Thoracic aorta (tissue), 2 donors: Measurements from ENCODE around the gene TNNI3K. TPM values are rescaled to one million over a fixed set of nuclear protein-coding genes. Genes with fewer than 3 reads are reported as not detected.

Source experiments
- ATAC-seq: fragments of 150-250 bp; one replicate; pipeline ENCODE4 v1.8.0; 2017; ENCODE audit warnings: low read depth; ENCODE audit not compliant: insufficient number of reproducible peaks, low FRiP score
- DNase-seq: peaks from one replicate; pipeline ENCODE4 v3.0.0-alpha.2; 2020; ENCODE audit warnings: low spot score
- H3K27ac ChIP-seq, 2 donors: fragments of 200-600 bp; sonication (generic); 1 replicate in 1 of 2; 2 replicates in 1 of 2; pipeline ENCODE4 v1.5.1; 2016; ENCODE audit warnings: mild to moderate bottlenecking in 2 of 2, moderate library complexity in 2 of 2
- H3K27me3 ChIP-seq: fragments of 200-600 bp; sonication (generic); replicated peaks from 2 replicates; pipeline ENCODE4 v1.6.0; 2016; ENCODE audit warnings: mild to moderate bottlenecking; ENCODE audit not compliant: insufficient read depth
- H3K36me3 ChIP-seq: fragments of 200-600 bp; sonication (generic); one replicate; pipeline ENCODE4 v1.5.1; 2016
- H3K4me1 ChIP-seq, 2 donors: fragments of 200-600 bp; sonication (generic); 1 replicate in 1 of 2; 2 replicates in 1 of 2; pipeline versions ENCODE4 v1.5.1 to v1.6.0; 2016; ENCODE audit warnings: low read depth in 2 of 2, mild to moderate bottlenecking in 1 of 2; ENCODE audit not compliant: control insufficient read depth in 1 of 2
- H3K4me3 ChIP-seq: fragments of 200-600 bp; sonication (generic); 2 replicates; pipeline ENCODE4 v1.5.1; 2016; ENCODE audit warnings: mild to moderate bottlenecking
- H3K9me3 ChIP-seq: fragments of 200-600 bp; sonication (generic); 2 replicates; pipeline ENCODE4 v1.5.1; 2016
- CTCF ChIP-seq: fragments of 200-600 bp; sonication (generic); IDR thresholded peaks from one replicate; pipeline ENCODE4 v1.5.1; 2019; ENCODE audit warnings: antibody characterized with exemption
- total RNA-seq, 2 donors: library from RNA; depleted of rRNA; stranded (reverse); fragments of >200 nt; gene quantifications; one replicate each; pipeline versions ENCODE4 v1.1.0 to v1.2.3, GENCODE V29; 2016

TNNI3K gene
- total RNA-seq, 2 donors from 2014 or later: 6.6 to 9.7 TPM

DNA sequence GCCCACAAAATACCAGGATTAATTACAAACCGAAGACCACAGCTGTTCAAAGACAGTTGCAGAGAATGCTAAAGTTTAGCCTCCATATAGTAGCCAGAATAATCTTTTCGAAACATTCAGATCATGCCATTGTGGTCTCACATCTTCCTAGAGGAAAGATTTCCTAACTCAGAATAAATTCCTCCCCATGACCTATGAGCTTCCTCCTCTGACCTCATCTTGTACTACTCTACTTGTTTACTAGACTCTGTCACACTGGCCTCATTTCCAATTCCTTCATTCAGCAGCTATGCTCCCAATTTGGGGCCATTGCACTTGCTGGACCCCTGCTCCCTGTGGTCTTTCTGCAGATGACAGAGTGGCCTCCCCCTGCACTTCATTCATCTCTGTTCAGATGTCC lies 349.0 kb downstream of the TNNI3K start:
- H3K27me3 ChIP-seq: no peaks in the 10 kb centered on the region
- H3K36me3 ChIP-seq: no peaks in the 10 kb centered on the region
- H3K9me3 ChIP-seq: no peaks in the 10 kb centered on the region
- no peak for TF ChIP-seq CTCF
- H3K4me1 ChIP-seq: no peaks in the 10 kb centered on the region
- DNase-seq (no peak), ATAC-seq (no peak)
- no peak overlapping the region for H3K4me3 ChIP-seq
- H3K27ac ChIP-seq: no peak overlapping the region

DNA sequence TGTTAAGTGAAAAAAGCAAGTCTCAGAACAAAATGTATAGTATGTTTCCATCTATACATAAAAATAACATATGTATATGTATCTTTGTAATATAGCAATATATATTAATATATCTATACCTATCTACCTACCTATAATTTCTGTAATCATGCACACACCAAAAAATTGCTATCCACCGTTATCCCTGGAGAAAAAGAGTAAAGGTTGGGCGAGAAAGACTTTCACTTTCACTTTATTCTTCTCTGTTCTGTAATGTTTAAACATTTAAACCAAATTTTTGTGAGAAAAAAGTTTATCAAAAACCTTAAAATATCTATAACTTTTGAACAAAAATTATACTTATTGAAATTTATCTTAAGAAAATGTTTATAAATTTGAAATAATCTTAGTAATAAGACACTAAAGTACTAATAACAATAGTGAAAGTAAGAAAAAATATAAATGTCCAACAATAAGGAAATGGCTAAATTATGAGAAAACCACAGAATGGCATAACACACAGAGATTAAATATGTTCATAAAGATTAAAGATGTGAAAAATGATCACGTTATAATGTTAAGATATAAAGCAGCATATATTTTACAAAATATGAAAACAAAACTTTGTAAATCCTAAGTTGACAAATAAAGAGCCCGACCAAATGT lies 351.2 kb downstream of the TNNI3K start:
- DNase-seq (no peak), ATAC-seq (no peak)
- no peaks in the 10 kb centered on the region for H3K36me3 ChIP-seq
- no peak overlapping the region for H3K4me3 ChIP-seq
- no peak overlapping the region for H3K27ac ChIP-seq
- no peaks in the 10 kb centered on the region for H3K27me3 ChIP-seq
- no peaks in the 10 kb centered on the region for H3K9me3 ChIP-seq
- H3K4me1 ChIP-seq: no peaks in the 10 kb centered on the region
- no peak for TF ChIP-seq CTCF

DNA sequence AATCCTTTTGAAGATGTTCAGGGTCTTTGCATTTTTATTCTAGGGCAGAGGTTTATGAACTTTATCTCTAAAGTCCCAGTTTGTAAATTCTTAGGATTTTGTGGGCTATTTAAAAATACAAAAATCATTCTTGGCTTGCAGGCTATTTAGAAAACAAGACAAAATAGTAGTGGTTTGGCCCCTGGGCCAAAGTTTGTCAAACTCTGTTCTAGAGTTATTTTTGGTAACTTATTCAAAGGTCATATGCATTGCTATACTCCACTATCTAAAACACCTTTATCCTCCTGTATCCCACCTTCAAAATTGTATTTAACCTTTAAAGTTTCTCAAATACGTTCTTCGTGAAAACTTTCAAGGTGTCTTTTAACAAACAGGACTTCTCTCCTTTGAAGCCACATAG lies 352.7 kb downstream of the TNNI3K start:
- no peaks in the 10 kb centered on the region for H3K9me3 ChIP-seq
- no peak overlapping the region for H3K4me3 ChIP-seq
- ATAC-seq (no peak), DNase-seq (no peak)
- H3K4me1 ChIP-seq: no peaks in the 10 kb centered on the region
- H3K27ac ChIP-seq: no peak overlapping the region
- H3K27me3 ChIP-seq: no peaks in the 10 kb centered on the region
- TF ChIP-seq CTCF: no peak
- no peaks in the 10 kb centered on the region for H3K36me3 ChIP-seq

GRCh38 chr1:74590288-74590687 lies 355.1 kb downstream of the TNNI3K start:
- ATAC-seq (no peak), DNase-seq (no peak)
- H3K9me3 ChIP-seq: no peaks in the 10 kb centered on the region
- H3K36me3 ChIP-seq: no peaks in the 10 kb centered on the region
- H3K4me1 ChIP-seq: no peaks in the 10 kb centered on the region
- no peak overlapping the region for H3K4me3 ChIP-seq
- H3K27ac ChIP-seq: no peak overlapping the region
- no peaks in the 10 kb centered on the region for H3K27me3 ChIP-seq
- no peak for TF ChIP-seq CTCF

- H3K9me3 ChIP-seq: no peaks in the 10 kb centered on the region
Measured at GRCh38 chr1:74591949-74592348, 356.8 kb downstream of the TNNI3K start.

More at GRCh38 chr1:74591949-74592348, 356.8 kb downstream of the TNNI3K start:
- DNase-seq (no peak), ATAC-seq (no peak)
- Histone ChIP-seq H3K27me3 (no peaks in the 10 kb centered on the region), H3K36me3 (no peaks in the 10 kb centered on the region), H3K4me1 (no peaks in the 10 kb centered on the region), H3K4me3 (no peak overlapping the region), H3K27ac (no peak overlapping the region)
- TF ChIP-seq CTCF: no peak
